HCT116 (cell line): ENCODE measurements around the gene LHX3.

Experiments used
- CTCF ChIP-seq, 3 experiments: fragments of 200-600 bp in 1 of 3; sonication (generic) in 1 of 3; IDR thresholded peaks in 2 of 3; conservative IDR thresholded peaks in 1 of 3; 2 replicates each; pipeline ENCODE4 v1.5.1; 2012 to 2017; ENCODE audit warnings: low read depth in 2 of 3, low read length in 2 of 3, antibody characterized with exemption in 1 of 3, borderline replicate concordance in 1 of 3, control low read depth in 1 of 3, mild to moderate bottlenecking in 1 of 3, mixed read lengths in 1 of 3, mixed run types in 1 of 3, moderate library complexity in 1 of 3; ENCODE audit not compliant: insufficient read depth in 1 of 3
- POLR2A ChIP-seq: IDR thresholded peaks from 2 replicates; pipeline ENCODE4 v1.7.0; 2011; ENCODE audit warnings: borderline replicate concordance; ENCODE audit not compliant: insufficient read depth, insufficient read length; ENCODE audit errors: extremely low read depth
- RAD21 ChIP-seq: IDR thresholded peaks from 2 replicates; pipeline ENCODE4 v1.6.1; 2012; ENCODE audit warnings: low read depth, mild to moderate bottlenecking
- SP1 ChIP-seq: IDR thresholded peaks from 2 replicates; pipeline ENCODE4 v1.6.1; 2012; ENCODE audit warnings: low read depth
- SRF ChIP-seq: IDR thresholded peaks from 2 replicates; pipeline ENCODE4 v1.6.1; 2012; ENCODE audit warnings: low read depth
- YY1 ChIP-seq: IDR thresholded peaks from 2 replicates; pipeline ENCODE4 v1.6.1; 2011; ENCODE audit warnings: low read length, low read depth, moderate library complexity, mild to moderate bottlenecking; ENCODE audit not compliant: insufficient replicate concordance; ENCODE audit errors: extremely low read depth
- TF ChIP-seq, protein P1 (sequence below): IDR thresholded peaks from 2 replicates; pipeline ENCODE4 v1.6.1; 2012

GRCh38 chr9:136222166-136222905 lies 17.4 kb upstream of the LHX3 start:
- TF ChIP-seq POLR2A: no peak
- TF ChIP-seq SRF: no peak
- TF ChIP-seq CTCF (IDR thresholded peaks at IDR 0.05 in 2 of 3, conservative IDR thresholded peaks at IDR 0.05 in 1 of 3; ENCODE audit: borderline replicate concordance in 1 of 3, insufficient read depth in 1 of 3, low read depth in 2 of 3, low read length in 2 of 3): no peak
- TF ChIP-seq, protein P1, sequence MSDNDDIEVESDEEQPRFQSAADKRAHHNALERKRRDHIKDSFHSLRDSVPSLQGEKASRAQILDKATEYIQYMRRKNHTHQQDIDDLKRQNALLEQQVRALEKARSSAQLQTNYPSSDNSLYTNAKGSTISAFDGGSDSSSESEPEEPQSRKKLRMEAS: no peak
- no peak for TF ChIP-seq RAD21
- TF ChIP-seq YY1: no peak
- TF ChIP-seq SP1: no peak
